GM19395 (cell line): Measurements from ENCODE around the gene LIMS4.
A peak's percentile ranks its signal among the peaks of the same experiment; 100 is the strongest.
"Not testable (repeated sequence)": the region's sequence is repeated elsewhere in the genome, so short reads cannot be mapped to it uniquely, and the experiment has no call there.

Source experiments
- ATAC-seq: cut with Tn5 transposase; IDR thresholded peaks from one replicate; pipeline ENCODE4 v1.9.1; 2021; ENCODE audit warnings: mild to moderate bottlenecking, moderate library complexity; ENCODE audit not compliant: unreplicated experiment

Gene LIMS4

DNA sequence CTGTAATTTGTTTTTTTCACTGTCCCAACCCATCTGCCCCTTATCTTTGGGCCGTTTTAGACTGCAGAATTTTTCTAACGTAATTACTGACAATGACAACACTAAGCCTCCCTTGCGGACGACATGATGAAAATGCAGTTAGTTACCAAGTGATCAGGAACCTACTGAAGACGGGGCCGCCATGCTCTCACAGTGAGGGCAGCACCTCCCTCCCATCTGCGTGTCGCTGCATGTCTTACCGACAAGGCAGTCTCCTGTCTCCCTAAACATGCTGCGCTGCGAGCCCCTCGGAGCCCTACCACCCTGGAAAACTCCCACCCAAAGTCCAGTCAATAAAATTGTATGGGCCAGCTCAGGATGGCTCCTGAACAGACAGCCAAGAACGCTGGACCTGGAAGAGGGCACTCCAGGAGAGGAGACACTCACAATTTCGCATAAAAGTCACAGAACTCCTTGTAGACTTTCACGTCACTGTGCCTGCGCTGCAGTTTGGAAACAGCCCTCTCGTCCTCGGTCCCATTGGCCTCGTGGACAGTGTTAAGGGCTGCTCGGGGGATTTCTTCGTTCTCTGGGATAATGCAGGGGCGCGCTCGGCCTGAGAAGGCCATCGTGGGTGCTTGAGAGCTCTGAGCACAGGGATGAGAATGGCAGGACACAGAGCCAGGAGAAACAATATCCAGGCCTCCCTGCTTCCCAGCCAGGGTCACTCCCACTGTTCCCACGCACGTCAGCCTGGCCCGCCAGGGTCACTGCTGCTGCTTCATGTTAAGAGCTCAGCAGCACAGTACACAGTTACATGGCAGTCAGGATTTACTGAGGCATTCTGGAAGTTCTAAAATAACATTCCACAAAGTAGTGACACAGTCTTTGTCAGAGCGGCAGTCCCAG, at the start of gene LIMS4:
LIMS4 (minus strand) TSS at position 646 of the 888 bp plus-strand sequence; CDS start at position 608, 38 bp downstream.
- not testable (repeated sequence) for ATAC-seq

- not testable (repeated sequence) for ATAC-seq
Measured at GRCh38 chr2:110499755-110500377, 27.2 kb upstream of the LIMS4 start.

GRCh38 chr2:110496027-110496426, 23.4 kb upstream of the LIMS4 start:
- not testable (repeated sequence) for ATAC-seq

DNA sequence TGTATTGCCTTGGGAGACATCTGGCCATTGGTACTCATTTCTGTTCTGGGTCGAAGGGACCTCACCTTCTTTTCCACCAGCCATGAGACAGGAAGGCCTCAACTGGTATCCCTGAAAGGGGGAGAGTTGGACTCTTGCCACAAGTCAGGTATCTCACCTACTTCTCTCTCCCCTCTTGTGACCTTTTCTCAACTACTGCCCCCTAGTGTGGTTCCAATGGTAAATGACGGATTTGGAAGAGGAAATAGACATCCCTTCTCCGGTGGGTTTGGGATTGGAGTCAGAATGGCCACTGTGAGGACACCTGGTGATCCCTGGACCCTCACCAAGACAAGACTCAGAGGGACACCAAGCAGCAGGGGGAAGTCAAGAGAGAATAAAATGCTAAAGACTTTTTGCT, 21.9 kb upstream of the LIMS4 start:
- not testable (repeated sequence) for ATAC-seq

DNA sequence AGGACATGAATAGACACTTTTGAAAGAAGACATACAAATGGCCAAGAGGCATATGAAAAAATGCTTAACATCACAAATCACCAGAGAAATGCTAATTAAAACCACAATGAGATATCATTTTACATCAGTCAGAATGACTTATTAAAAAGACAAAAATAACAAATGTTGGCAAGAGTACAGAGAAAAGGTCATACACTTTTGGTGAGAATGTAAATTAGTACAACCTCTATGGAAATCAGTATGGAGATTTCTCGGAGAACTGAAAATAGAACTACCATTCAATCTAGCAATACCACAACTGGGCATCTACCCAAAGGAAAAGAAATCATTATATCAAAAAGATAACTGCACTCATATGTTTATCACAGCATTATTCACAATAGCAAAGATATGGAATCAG, 16.4 kb upstream of the LIMS4 start:
- not testable (repeated sequence) for ATAC-seq

DNA sequence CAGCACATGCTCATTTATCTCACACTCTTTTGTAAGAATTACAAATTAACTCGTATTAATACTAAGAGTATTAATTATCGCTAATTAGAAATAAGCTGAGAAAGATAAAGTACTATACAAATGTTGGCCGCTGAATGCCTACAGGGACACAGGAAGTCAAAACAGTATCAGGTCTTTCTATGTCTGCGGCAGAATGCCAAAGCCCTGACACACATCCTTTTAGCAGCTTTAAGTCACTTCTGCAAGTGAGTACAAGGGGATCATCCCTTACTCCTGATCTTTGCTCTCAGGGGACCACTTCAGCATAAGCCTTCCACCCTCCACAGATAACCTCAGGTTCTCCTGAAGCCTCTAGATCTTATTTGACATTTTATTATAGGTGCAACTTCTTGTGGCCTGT, 10.1 kb upstream of the LIMS4 start:
- ATAC-seq = not testable (repeated sequence)

- not testable (repeated sequence) for ATAC-seq
Measured at GRCh38 chr2:110481200-110481599, 8.6 kb upstream of the LIMS4 start.

DNA sequence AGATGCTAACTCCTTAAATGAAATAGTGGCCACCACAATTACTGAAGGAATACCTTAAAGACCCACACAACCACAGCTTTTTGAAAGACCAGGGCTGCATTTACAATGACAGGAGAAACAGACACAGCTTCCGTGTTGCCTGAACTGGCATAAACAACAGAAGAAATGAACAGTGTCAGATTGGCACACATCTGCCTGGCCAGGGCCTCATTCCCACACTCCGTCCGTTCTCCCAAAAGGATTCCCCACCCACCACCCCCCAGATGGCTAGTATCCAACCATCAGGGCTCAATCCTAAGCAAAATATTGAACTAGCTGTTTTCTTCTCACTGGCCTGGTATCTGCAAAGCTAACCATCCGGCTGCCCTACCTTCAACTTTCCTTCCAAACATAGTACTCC, 7.5 kb upstream of the LIMS4 start:
- ATAC-seq = not testable (repeated sequence)

DNA sequence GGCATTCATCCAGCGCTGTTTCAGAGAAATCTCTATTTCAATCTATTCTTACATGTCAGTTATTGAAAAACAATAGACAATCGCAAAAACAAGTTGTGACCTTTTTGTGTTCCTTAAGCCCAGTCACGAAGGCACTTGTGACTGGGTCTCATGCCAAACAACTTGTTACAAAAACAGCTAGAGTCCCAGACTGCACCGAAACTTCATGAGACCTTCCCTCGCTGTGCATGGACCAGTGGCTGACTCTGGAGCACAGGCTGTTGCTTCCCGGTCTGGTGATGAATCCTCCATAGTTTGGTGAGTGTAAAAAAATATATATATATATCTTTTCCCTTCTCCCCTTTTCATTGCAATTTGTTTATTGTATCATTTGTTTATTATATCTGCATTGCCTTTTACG, 4.8 kb upstream of the LIMS4 start:
- ATAC-seq = not testable (repeated sequence)

GRCh38 chr2:110476952-110477351, 4.3 kb upstream of the LIMS4 start:
- not testable (repeated sequence) for ATAC-seq

GRCh38 chr2:110475627-110476359, 3.2 kb upstream of the LIMS4 start:
- not testable (repeated sequence) for ATAC-seq

- peak; percentile 97 for ATAC-seq
Measured at GRCh38 chr2:110474898-110475297, 2.3 kb upstream of the LIMS4 start.

- not testable (repeated sequence) for ATAC-seq
Measured at GRCh38 chr2:110473059-110473358, 393 bp upstream of the LIMS4 start.

DNA sequence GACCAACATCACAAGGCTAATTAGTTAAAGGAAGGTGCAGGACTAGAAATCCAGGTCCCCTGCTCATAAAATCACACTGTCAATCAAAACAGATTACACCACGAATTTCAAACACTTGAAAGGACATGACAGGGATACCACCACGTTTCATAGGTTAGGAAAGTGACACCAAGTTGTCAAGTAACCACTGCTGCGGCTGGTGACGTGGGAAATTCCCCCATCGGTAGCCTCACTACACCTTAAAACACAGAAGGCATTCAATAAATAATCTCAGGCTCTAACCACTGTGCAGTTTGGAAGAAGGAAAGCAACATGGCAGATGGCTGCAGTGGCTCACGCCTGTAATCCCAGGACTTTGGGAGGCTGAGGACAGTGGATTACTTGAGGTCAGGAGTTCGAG, 3.7 kb downstream of the LIMS4 start:
- ATAC-seq = not testable (repeated sequence)

DNA sequence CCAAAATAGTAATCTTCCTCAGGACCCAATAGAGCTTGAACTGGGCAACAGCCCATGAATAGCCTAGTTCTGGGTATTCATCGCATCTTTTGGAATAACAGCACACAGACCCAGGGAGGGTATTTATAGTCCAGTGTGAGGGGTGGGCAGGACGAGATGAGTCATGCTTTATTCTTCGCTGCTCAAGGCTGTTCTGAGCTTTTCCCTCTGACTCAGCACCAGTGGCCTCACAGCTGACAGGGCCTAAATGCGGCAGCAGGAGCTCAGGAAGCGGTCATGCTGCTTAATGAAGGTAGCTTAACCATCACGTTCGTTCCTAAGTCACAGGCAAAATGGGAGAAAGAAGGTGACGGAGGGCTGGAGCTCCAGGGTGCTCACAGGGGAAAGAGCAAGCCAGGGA, 7.3 kb downstream of the LIMS4 start:
- ATAC-seq = peak; percentile 95

- ATAC-seq = not testable (repeated sequence)
Measured at GRCh38 chr2:110462458-110462857, 10.2 kb downstream of the LIMS4 start.

- ATAC-seq = not testable (repeated sequence)
Measured at GRCh38 chr2:110460318-110460717, 12.3 kb downstream of the LIMS4 start.

DNA sequence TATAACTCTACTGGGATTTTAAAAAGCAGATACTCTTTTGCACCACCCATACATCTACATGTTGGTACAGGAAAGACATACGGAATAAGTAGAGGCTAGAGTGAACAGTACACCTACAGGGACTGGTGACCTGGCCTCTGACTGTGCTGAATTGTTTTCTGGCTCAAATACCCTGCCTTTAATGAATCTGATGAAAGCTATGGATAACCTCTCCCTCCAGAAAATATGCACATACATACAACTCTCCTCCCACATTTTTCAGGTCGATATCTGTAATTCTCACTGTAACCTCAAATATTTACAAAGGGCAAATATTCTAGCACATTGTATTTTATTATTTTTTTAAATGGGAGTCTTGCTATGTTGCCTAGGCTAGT, 15.4 kb downstream of the LIMS4 start:
- not testable (repeated sequence) for ATAC-seq

- ATAC-seq = not testable (repeated sequence)
Measured at GRCh38 chr2:110456291-110457213, 16.1 kb downstream of the LIMS4 start.

DNA sequence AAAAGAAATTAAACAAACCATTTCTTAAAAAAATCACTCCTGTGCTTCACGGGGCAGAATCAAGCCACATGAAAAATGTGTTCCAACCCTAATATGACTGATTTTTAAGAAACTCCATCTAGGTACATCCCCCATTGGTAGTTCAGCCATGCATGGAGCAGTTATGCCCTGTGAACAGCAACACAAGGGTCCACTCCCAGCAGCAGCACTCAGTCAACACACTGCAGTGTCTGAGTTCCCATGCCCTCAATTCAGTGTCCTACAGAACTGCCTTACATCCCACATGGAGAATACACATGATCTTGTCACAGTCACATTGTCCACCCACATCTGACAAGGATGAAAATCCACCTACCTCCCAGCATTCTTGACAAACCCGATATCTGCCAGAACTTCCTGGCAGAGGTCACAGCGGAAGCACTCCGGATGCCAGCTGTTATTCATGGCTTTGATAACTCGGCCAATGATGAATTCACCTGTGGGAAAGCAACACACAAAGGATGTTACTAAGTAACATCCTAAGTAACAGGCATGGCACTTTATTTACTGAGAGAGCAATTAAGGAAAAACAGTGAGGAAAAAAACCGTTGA, 17.4 kb downstream of the LIMS4 start:
- ATAC-seq = not testable (repeated sequence)
